OCI-LY3 (cell line): ENCODE measurements around the gene BTRC.

Experiments used
- H2AFZ ChIP-seq: fragments of 200-600, 300-600 bp; shearing (Covaris generic); 2 replicates; pipeline ENCODE4 v1.6.0; 2014; ENCODE audit warnings: antibody characterized with exemption, low read depth, low read length
- H3K27ac ChIP-seq: fragments of 200-600, 300-600 bp; sonication (generic); 2 replicates; pipeline ENCODE4 v1.5.1; 2014; ENCODE audit warnings: mild to moderate bottlenecking, low read length, moderate library complexity, mixed read lengths
- H3K27me3 ChIP-seq: fragments of 200-600, 300-600 bp; sonication (generic); 2 replicates; pipeline ENCODE4 v1.6.1; 2014; ENCODE audit warnings: low read depth, low read length, mixed read lengths
- H3K36me3 ChIP-seq: fragments of 200-600, 300-600 bp; sonication (generic); replicated peaks from 2 replicates; pipeline ENCODE3; 2014; ENCODE audit warnings: low read depth, low read length, mixed read lengths
- H3K4me1 ChIP-seq: fragments of 300-600, 200-600 bp; sonication (generic); 2 replicates; pipeline ENCODE4 v1.6.1; 2014; ENCODE audit warnings: low read length, mixed read lengths
- H3K4me2 ChIP-seq: fragments of 200-600, 300-600 bp; sonication (generic); 2 replicates; pipeline ENCODE4 v1.6.1; 2014; ENCODE audit warnings: low read length, mixed read lengths
- H3K4me3 ChIP-seq: fragments of 300-600, 200-600 bp; sonication (generic); 2 replicates; pipeline ENCODE4 v1.5.1; 2014; ENCODE audit warnings: antibody characterized with exemption, mild to moderate bottlenecking, low read length, moderate library complexity
- H3K79me2 ChIP-seq: fragments of 300-600, 200-600 bp; shearing (Covaris generic); 2 replicates; pipeline ENCODE4 v1.6.1; 2014; ENCODE audit warnings: mild to moderate bottlenecking, low read length, mixed read lengths
- H3K9ac ChIP-seq: fragments of 300-600, 200-600 bp; shearing (Covaris generic); 2 replicates; pipeline ENCODE4 v1.6.0; 2014; ENCODE audit warnings: mild to moderate bottlenecking, low read length, moderate library complexity
- H3K9me3 ChIP-seq: fragments of 200-600, 300-600 bp; shearing (Covaris generic); 2 replicates; pipeline ENCODE4 v1.6.1; 2014; ENCODE audit warnings: low read length, mixed read lengths; ENCODE audit not compliant: insufficient read depth
- H4K20me1 ChIP-seq: fragments of 200-600, 300-600 bp; sonication (generic); 2 replicates; pipeline ENCODE4 v1.6.1; 2016; ENCODE audit warnings: low read length, mixed read lengths; ENCODE audit not compliant: insufficient read depth
- EZH2phosphoT487 ChIP-seq: fragments of 200-600 bp; shearing (Covaris generic); IDR thresholded peaks from 2 replicates; pipeline ENCODE4 v1.6.1; 2018; ENCODE audit warnings: antibody characterized with exemption, mixed run types, low read depth
- TF ChIP-seq, protein P1 (sequence below): fragments of 200-600, 300-600 bp; sonication (generic); IDR thresholded peaks from 2 replicates; pipeline ENCODE4 v1.5.1; 2014; ENCODE audit warnings: antibody characterized with exemption, low read length, low read depth

The BTRC gene

DNA sequence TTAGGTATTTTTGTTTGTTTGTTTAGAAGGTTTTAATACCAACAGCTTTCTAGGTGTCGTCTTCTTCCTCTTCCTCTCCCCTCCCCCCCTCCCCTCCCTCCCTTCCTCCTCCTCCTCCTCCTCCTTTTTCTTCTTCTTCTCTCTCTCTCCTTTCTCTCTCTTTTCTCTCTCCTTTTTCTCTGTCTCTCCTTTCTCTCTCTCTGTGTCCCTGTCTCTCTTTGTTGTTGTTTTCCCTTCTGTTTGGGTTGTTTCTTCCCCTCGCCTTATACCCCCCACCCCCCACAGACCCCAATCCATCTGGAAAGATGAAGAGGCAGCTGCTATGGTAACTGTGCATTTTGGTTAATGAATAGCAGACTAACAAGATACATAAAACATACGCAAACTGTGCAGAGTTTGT lies 75.5 kb downstream of the BTRC start:
- H3K9ac ChIP-seq, result no peak overlapping the region
- H2AFZ ChIP-seq, result no peak overlapping the region
- H3K27me3 ChIP-seq, result no peaks in the 10 kb centered on the region
- H3K79me2 ChIP-seq, result no peaks in the 10 kb centered on the region
- no peak overlapping the region for H3K4me2 ChIP-seq
- H3K36me3 ChIP-seq, result no peaks in the 10 kb centered on the region
- H3K4me1 ChIP-seq, result no peaks in the 10 kb centered on the region
- H3K4me3 ChIP-seq, result no peak overlapping the region
- TF ChIP-seq, protein P1, sequence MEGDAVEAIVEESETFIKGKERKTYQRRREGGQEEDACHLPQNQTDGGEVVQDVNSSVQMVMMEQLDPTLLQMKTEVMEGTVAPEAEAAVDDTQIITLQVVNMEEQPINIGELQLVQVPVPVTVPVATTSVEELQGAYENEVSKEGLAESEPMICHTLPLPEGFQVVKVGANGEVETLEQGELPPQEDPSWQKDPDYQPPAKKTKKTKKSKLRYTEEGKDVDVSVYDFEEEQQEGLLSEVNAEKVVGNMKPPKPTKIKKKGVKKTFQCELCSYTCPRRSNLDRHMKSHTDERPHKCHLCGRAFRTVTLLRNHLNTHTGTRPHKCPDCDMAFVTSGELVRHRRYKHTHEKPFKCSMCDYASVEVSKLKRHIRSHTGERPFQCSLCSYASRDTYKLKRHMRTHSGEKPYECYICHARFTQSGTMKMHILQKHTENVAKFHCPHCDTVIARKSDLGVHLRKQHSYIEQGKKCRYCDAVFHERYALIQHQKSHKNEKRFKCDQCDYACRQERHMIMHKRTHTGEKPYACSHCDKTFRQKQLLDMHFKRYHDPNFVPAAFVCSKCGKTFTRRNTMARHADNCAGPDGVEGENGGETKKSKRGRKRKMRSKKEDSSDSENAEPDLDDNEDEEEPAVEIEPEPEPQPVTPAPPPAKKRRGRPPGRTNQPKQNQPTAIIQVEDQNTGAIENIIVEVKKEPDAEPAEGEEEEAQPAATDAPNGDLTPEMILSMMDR, result no peak
- no peak for TF ChIP-seq EZH2phosphoT487
- H3K9me3 ChIP-seq, result no peaks in the 10 kb centered on the region
- no peaks in the 10 kb centered on the region for H4K20me1 ChIP-seq
- H3K27ac ChIP-seq, result no peak overlapping the region

DNA sequence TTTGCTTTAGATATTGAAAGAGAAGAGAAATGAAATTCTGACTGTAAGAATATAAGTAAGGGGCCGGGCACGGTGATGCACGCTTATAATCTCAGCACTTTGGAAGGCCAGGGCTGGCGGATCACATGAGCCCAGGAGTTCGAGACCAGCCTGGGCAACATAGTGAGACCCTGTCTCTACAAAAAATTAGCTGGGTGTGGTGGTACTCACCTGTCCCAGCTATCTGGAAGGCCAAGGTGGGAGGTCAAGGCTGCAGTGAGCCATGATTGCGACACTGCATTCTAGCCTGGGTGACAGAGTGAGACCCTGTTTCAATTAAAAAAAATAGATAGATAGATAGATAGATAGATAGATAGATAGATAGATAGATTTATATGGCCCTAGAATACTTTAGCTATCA lies 82.3 kb downstream of the BTRC start:
- TF ChIP-seq EZH2phosphoT487, result no peak
- TF ChIP-seq, protein P1, result no peak
- Histone ChIP-seq H3K27ac (no peak overlapping the region), H3K4me2 (no peak overlapping the region), H3K36me3 (no peaks in the 10 kb centered on the region), H3K9ac (no peak overlapping the region), H3K4me3 (no peak overlapping the region), H2AFZ (no peak overlapping the region), H3K79me2 (no peaks in the 10 kb centered on the region), H3K4me1 (peaks cover 5% of the 10 kb centered on the region), H3K27me3 (no peaks in the 10 kb centered on the region), H3K9me3 (no peaks in the 10 kb centered on the region), H4K20me1 (no peaks in the 10 kb centered on the region)

DNA sequence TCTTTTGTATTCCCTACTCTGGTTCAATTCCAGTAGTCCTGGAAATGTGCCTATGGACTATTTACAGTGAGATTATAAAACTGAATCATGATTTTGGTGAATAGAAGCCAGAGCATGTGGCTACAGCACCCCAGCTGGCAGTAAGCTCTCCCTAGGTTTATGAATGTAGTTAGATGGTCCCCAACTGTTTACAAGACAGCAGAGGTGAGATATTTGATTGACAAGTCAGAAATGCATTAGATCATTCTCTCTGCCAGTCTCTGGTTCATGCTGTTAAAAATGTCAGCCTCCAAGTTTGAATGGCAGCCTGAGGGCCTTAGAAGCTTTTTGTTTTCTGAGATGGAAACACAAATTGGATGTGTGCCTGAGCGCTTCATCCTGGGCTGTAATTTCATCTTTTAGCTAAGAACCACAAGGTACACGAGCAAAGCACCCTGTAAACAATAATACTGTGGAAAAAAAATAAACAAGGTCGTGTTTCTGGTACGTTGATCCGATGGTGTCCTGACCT lies 85.0 kb downstream of the BTRC start:
- no peak overlapping the region for H3K9ac ChIP-seq
- H3K27ac ChIP-seq, result no peak overlapping the region
- H4K20me1 ChIP-seq, result no peaks in the 10 kb centered on the region
- H3K4me3 ChIP-seq, result no peak overlapping the region
- no peak overlapping the region for H3K4me2 ChIP-seq
- no peak for TF ChIP-seq EZH2phosphoT487
- TF ChIP-seq, protein P1, result no peak
- no peaks in the 10 kb centered on the region for H3K79me2 ChIP-seq
- H2AFZ ChIP-seq, result no peak overlapping the region
- H3K9me3 ChIP-seq, result no peaks in the 10 kb centered on the region
- no peaks in the 10 kb centered on the region for H3K27me3 ChIP-seq
- no peaks in the 10 kb centered on the region for H3K36me3 ChIP-seq
- H3K4me1 ChIP-seq, result peaks cover 5% of the 10 kb centered on the region

DNA sequence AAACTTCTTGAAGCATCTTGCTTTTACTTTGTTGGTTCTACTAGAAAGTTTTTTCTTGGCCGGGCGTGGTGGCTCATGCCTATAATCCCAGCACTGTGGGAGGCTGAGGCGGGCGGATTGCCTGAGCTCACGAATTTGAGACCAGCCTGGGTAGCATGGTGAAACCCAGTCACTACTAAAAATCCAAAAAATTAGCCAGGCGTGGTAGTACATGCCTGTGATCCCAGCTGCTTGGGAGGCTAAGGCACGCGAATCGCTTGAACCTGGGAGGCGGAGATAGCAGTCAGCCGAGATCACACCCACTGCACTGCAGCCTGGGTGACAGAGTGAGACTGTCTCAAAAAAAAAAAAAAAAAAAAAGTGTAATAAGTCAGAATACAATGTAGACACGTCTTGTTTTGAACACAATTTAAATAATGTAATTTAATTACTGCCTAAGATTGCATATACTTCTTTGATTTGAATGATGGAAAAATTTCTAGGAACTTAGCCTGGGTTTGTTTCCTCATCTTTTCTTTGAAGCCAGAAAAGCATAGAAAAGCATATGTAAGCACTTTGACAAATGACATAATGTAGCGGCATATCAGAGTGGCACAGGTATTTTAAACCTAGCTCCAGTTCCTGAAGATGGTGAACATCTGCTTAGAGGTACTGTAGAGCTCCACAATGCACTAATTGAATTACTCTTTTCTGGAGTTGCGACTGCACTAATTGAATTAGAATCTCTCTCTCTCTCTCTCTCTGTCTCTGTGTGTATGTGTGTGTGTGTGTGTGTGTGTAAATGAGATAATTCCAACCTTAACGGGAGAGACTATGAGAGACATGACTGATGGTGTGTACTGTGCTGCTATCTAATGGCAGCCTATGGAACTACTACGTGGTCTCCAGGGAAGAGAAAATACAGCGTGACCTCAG lies 87.8 kb downstream of the BTRC start:
- no peaks in the 10 kb centered on the region for H3K9me3 ChIP-seq
- H3K4me2 ChIP-seq, result 0 out of 2 replicates have a peak overlapping the region, but pooled peaks have one; percentile 28
- H3K79me2 ChIP-seq, result no peaks in the 10 kb centered on the region
- H3K9ac ChIP-seq, result no peak overlapping the region
- H3K4me1 ChIP-seq, result peaks cover 5% of the 10 kb centered on the region
- no peaks in the 10 kb centered on the region for H4K20me1 ChIP-seq
- H3K36me3 ChIP-seq, result no peaks in the 10 kb centered on the region
- H3K27ac ChIP-seq, result no peak overlapping the region
- H2AFZ ChIP-seq, result no peak overlapping the region
- H3K4me3 ChIP-seq, result no peak overlapping the region
- TF ChIP-seq, protein P1, result peak; percentile 62
- TF ChIP-seq EZH2phosphoT487, result no peak
- no peaks in the 10 kb centered on the region for H3K27me3 ChIP-seq
